NB4 (cell line): Measurements from ENCODE around the gene NAALADL2.

ENCODE experiments used
- DNase-seq: peaks from one replicate; pipeline ENCODE4 v3.0.0; 2010; ENCODE audit warnings: low read depth
- H3K4me3 ChIP-seq: one replicate; pipeline ENCODE4 v1.5.1; 2011; ENCODE audit warnings: mild to moderate bottlenecking, low read depth, low read length, moderate library complexity
- MAX ChIP-seq: IDR thresholded peaks from 2 replicates; pipeline ENCODE4 v1.6.1; 2011; ENCODE audit warnings: low read depth, low read length
- MYC ChIP-seq: IDR thresholded peaks from 2 replicates; pipeline ENCODE4 v1.6.1; 2011; ENCODE audit warnings: low read depth, low read length
- POLR2A ChIP-seq: IDR thresholded peaks from 2 replicates; pipeline ENCODE4 v1.6.1; 2011; ENCODE audit warnings: mild to moderate bottlenecking; ENCODE audit not compliant: insufficient read length; ENCODE audit errors: extremely low read depth
- TF ChIP-seq, protein P1 (sequence below): IDR thresholded peaks from one replicate; pipeline ENCODE4 v1.5.1; 2012; ENCODE audit warnings: low read depth, low read length

NAALADL2 gene

DNA sequence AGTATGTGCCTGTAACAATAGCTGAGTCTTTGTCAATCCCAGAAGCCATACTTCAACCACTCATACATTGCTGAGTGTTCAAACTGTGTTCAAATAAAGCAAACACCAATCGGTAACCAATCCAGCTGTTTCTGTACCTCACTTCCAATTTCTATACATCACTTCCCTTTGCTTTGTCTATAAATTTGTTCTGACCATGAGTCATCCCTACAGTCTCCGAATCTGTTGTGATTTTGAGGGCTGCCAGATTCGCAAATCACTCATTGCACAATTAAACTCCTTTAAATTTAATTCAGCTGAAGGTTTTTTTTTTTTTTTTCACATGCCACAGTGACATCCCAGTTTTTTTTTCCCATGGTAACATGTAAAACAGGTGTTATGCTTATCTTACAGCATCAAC is 870.3 kb downstream of the NAALADL2 start:
- TF ChIP-seq, protein P1, sequence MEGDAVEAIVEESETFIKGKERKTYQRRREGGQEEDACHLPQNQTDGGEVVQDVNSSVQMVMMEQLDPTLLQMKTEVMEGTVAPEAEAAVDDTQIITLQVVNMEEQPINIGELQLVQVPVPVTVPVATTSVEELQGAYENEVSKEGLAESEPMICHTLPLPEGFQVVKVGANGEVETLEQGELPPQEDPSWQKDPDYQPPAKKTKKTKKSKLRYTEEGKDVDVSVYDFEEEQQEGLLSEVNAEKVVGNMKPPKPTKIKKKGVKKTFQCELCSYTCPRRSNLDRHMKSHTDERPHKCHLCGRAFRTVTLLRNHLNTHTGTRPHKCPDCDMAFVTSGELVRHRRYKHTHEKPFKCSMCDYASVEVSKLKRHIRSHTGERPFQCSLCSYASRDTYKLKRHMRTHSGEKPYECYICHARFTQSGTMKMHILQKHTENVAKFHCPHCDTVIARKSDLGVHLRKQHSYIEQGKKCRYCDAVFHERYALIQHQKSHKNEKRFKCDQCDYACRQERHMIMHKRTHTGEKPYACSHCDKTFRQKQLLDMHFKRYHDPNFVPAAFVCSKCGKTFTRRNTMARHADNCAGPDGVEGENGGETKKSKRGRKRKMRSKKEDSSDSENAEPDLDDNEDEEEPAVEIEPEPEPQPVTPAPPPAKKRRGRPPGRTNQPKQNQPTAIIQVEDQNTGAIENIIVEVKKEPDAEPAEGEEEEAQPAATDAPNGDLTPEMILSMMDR, result no peak
- TF ChIP-seq MYC (no peak), POLR2A (no peak), MAX (no peak)
- no peak for DNase-seq
- H3K4me3 ChIP-seq, result no peak overlapping the region

DNA sequence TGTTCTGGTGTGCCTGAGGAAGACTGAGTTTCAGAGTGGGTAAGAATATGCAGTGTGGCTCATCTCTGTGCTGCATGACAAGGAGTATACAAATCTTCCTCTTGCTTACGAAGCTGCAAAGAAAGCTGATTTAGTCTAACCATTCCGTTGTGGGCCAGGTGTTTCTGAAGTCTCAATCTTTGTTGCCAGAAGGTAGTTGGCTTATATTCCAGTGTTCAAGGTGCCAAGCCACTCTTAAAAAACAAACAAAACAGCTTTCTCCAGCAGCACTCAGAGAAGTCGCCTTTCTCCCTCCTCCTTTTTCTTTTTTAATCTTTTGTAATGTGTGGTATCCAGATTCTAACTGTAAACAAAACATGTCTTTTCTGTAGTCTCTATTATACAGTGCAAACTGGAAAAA is 872.4 kb downstream of the NAALADL2 start:
- DNase-seq, result no peak
- TF ChIP-seq, protein P1, result no peak
- no peak for TF ChIP-seq MAX
- TF ChIP-seq MYC, result no peak
- no peak for TF ChIP-seq POLR2A

DNA sequence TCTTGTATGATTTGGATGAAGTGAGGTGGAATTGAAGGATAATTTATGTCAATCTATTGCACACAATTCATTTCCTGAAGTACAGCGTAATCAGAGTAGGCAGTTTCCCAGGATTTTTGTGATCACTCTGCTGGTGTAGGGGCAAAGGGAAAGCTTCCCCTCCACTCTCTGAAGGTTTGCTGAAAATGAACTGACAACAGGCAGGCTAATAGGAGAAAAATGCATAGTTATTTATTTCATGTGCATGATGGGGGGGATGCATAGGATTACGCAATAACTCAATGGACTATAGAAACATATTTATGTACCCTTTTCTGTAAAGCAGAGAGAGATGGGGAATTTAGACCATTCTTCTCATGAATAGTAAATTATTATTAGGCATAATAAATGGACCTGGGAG is 872.9 kb downstream of the NAALADL2 start:
- no peak overlapping the region for H3K4me3 ChIP-seq
- TF ChIP-seq MAX (no peak), POLR2A (no peak), MYC (no peak)
- TF ChIP-seq, protein P1, result no peak
- no peak for DNase-seq

More for the DNA sequence above, 872.4 kb downstream of the NAALADL2 start:
- no peak overlapping the region for H3K4me3 ChIP-seq

- TF ChIP-seq MYC, result no peak
- TF ChIP-seq, protein P1, result no peak
- TF ChIP-seq MAX, result no peak
- no peak for TF ChIP-seq POLR2A
- DNase-seq, result no peak
- H3K4me3 ChIP-seq, result no peak overlapping the region
These were observed 876.7 kb downstream of the NAALADL2 start for GRCh38 chr3:175735866-175736265.

GRCh38 chr3:175737646-175738572 is 878.8 kb downstream of the NAALADL2 start:
- no peak for DNase-seq
- no peak for TF ChIP-seq MAX
- no peak overlapping the region for H3K4me3 ChIP-seq

DNA sequence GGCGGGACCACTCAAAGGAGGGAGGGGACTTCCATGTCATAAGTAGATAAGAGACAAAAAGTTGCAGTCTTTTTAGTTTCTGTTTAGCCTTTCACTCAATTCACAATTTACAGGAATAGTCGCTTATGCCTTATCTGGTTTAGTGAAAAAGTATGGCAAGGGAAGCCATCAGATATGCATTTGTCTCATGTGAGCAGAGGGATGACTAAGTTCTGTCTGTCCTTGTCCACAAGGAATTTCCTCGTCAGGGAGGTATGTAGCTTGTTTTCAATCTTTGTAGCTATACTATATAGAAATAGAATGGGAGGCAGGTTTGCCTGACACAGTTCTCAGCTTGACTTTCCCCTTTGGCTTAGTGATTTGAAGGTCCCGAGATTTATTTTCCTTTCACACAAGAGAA is 882.8 kb downstream of the NAALADL2 start:
- TF ChIP-seq, protein P1, result no peak
- TF ChIP-seq MYC (no peak), MAX (no peak)
- DNase-seq, result no peak
- no peak overlapping the region for H3K4me3 ChIP-seq
